K562 (cell line): ENCODE data around the gene IMMP2L. TPM values are rescaled to one million over a fixed set of nuclear protein-coding genes. Genes with fewer than 3 reads are reported as not detected.

Experiments
- ATAC-seq: fragments of 200-7000 bp; cut with Tn5 transposase; 3 replicates; pipeline ENCODE4 v1.9.1; 2020; ENCODE audit warnings: moderate library complexity
- BruUV-seq: library from RNA; stranded (reverse); fragments of 400-500 nt; replicated peaks from 2 replicates; lab custom pipeline; 2021; lab: Mats Ljungman, UMichigan
- CTCF ChIA-PET: fragments of 300-600 bp; formaldehyde crosslinking; extraction: SDS; loops from one replicate; lab custom pipeline; 2021; ENCODE audit warnings: low intra/inter-chr PET ratio; lab: Yijun Ruan, JAX
- POLR2A ChIA-PET: fragments of 300-600, 350-650 bp; sonication (Branson Sonifier 250); formaldehyde crosslinking; extraction: SDS; loops from one replicate; lab custom pipeline; 2021; ENCODE audit warnings: antibody characterized with exemption, inconsistent platforms; lab: Yijun Ruan, JAX
- DNase-seq, 4 experiments: peaks; one replicate each; pipeline versions ENCODE4 v3.0.0 to v3.0.0-alpha.2; 2011 to 2018; ENCODE audit warnings: low spot score in 3 of 4, mixed read lengths in 3 of 4; ENCODE audit errors: extremely low read depth in 1 of 4
- FAIRE-seq: peaks from 2 replicates; lab custom pipeline; 2011; peaks lifted over from hg19 to GRCh38; lab: Jason Lieb, UNC
- H2AFZ ChIP-seq: 2 replicates; pipeline ENCODE4 v1.6.0; 2011; ENCODE audit warnings: low read depth, low read length, control low read depth, inconsistent platforms
- H3K27ac ChIP-seq: fragments of 200-600 bp; 3 replicates; pipeline ENCODE4 v1.8.0; 2011; ENCODE audit warnings: low read depth, mild to moderate bottlenecking, control low read depth, inconsistent platforms, low read length, moderate library complexity, mixed read lengths; ENCODE audit errors: extremely low read depth
- H3K27me3 ChIP-seq, 2 experiments: fragments of 300-600 bp in 1 of 2; 2 replicates in 1 of 2; 3 replicates in 1 of 2; pipeline versions ENCODE4 v1.6.0 to v1.8.0; 2011; ENCODE audit warnings: inconsistent platforms in 2 of 2, low read length in 2 of 2, mild to moderate bottlenecking in 1 of 2, mixed read lengths in 1 of 2, moderate library complexity in 1 of 2; ENCODE audit not compliant: control insufficient read depth in 2 of 2, insufficient read depth in 2 of 2
- H3K36me3 ChIP-seq: fragments of 300-600 bp; 3 replicates; pipeline ENCODE4 v1.8.0; 2011; ENCODE audit warnings: mild to moderate bottlenecking, low read length, inconsistent platforms; ENCODE audit not compliant: control insufficient read depth, insufficient read depth
- H3K4me1 ChIP-seq, 2 experiments: fragments of 200-600 bp in 1 of 2; replicated peaks in 1 of 2; 2 replicates in 1 of 2; 3 replicates in 1 of 2; pipeline versions ENCODE4 v1.5.1 to v1.8.0; 2011; ENCODE audit warnings: inconsistent platforms in 2 of 2, low read length in 2 of 2, mild to moderate bottlenecking in 1 of 2, mixed read lengths in 1 of 2, moderate library complexity in 1 of 2; ENCODE audit not compliant: control insufficient read depth in 2 of 2, insufficient read depth in 2 of 2
- H3K4me2 ChIP-seq: 2 replicates; pipeline ENCODE4 v1.6.1; 2011; ENCODE audit warnings: low read length, control low read depth, inconsistent platforms, mixed read lengths; ENCODE audit not compliant: insufficient read depth
- H3K4me3 ChIP-seq: fragments of 200-600 bp; sonication (generic), shearing (Covaris generic); 2 replicates; pipeline ENCODE4 v1.5.1; 2016; ENCODE audit warnings: control low read depth, inconsistent platforms
- H3K79me2 ChIP-seq: fragments of 200-600 bp; 3 replicates; pipeline ENCODE4 v1.8.0; 2011; ENCODE audit warnings: low read length, inconsistent platforms; ENCODE audit not compliant: control insufficient read depth, insufficient read depth
- H3K9ac ChIP-seq, 2 experiments: 2 replicates each; pipeline versions ENCODE4 v1.6.0 to v1.6.1; 2011; ENCODE audit warnings: low read depth in 2 of 2, low read length in 2 of 2, control low read depth in 1 of 2, inconsistent platforms in 1 of 2, mild to moderate bottlenecking in 1 of 2, mixed read lengths in 1 of 2; ENCODE audit not compliant: insufficient read depth in 1 of 2
- H3K9me1 ChIP-seq: one replicate; pipeline ENCODE4 v1.6.0; 2011; ENCODE audit warnings: inconsistent platforms, mild to moderate bottlenecking, low read length, moderate library complexity; ENCODE audit not compliant: control insufficient read depth, insufficient read depth
- H3K9me3 ChIP-seq: replicated peaks from 2 replicates; pipeline ENCODE4 v1.5.1; 2011; ENCODE audit warnings: low read depth, low read length, inconsistent platforms; ENCODE audit not compliant: control insufficient read depth, insufficient read depth
- H4K20me1 ChIP-seq: replicated peaks from 2 replicates; pipeline ENCODE4 v1.6.1; 2011; ENCODE audit warnings: low read length, inconsistent platforms, mixed read lengths; ENCODE audit not compliant: control insufficient read depth, insufficient read depth
- HDAC1 ChIP-seq, 2 experiments: fragments of 450-650 bp; IDR thresholded peaks; 2 replicates each; pipeline ENCODE4 v1.6.1; 2016 to 2017; ENCODE audit warnings: inconsistent platforms in 1 of 2, mild to moderate bottlenecking in 1 of 2, moderate library complexity in 1 of 2
- HMG20A ChIP-seq: fragments of 450-650 bp; formaldehyde crosslinking; conservative IDR thresholded peaks from 2 replicates; pipeline ENCODE4 v1.4.0; 2020; ENCODE audit warnings: mild to moderate bottlenecking, mixed read lengths
- HMG20B ChIP-seq: fragments of 250-450 bp; sonication (Bioruptor Pico); IDR thresholded peaks from 2 replicates; pipeline ENCODE4 v1.5.0; 2021; ENCODE audit warnings: mild to moderate bottlenecking
- MAFK ChIP-seq: IDR thresholded peaks from 2 replicates; pipeline ENCODE4 v1.6.1; 2011; ENCODE audit warnings: low read length, improper control_type of control experiment
- MLX ChIP-seq, 2 experiments: fragments of 450-650 bp in 1 of 2; sonication (generic) in 1 of 2; formaldehyde crosslinking; conservative IDR thresholded peaks; 2 replicates each; pipeline versions ENCODE4 v1.4.0 to v1.8.1; 2020 to 2022; ENCODE audit warnings: mild to moderate bottlenecking in 1 of 2, missing genetic modification reagents in 1 of 2
- PKNOX1 ChIP-seq: fragments of 450-650 bp; IDR thresholded peaks from 2 replicates; pipeline ENCODE4 v1.6.1; 2016
- PREB ChIP-seq: sonication (generic); formaldehyde crosslinking; IDR thresholded peaks from 2 replicates; pipeline ENCODE4 v1.8.1; 2023; ENCODE audit warnings: mild to moderate bottlenecking, missing genetic modification reagents
- RBBP5 ChIP-seq: fragments of 200-600 bp; sonication (generic); IDR thresholded peaks from 2 replicates; pipeline ENCODE4 v1.6.1; 2012; ENCODE audit warnings: borderline replicate concordance, mild to moderate bottlenecking, low read length, control low read depth, inconsistent platforms; ENCODE audit not compliant: insufficient read depth, poor library complexity, severe bottlenecking
- SIRT6 ChIP-seq: IDR thresholded peaks from one replicate; pipeline ENCODE4 v1.6.1; 2012; ENCODE audit warnings: low read depth, mild to moderate bottlenecking, control low read depth, inconsistent platforms, low read length, moderate library complexity
- ZBTB7A ChIP-seq: IDR thresholded peaks from 2 replicates; pipeline ENCODE4 v1.6.1; 2011; ENCODE audit warnings: low read depth, mild to moderate bottlenecking, low read length, moderate library complexity, borderline replicate concordance; ENCODE audit not compliant: control insufficient read depth
- WGBS: fragments of 100-300 bp; shearing (Covaris generic); methylation state at CpG from one replicate; pipeline ENCODE4 v1.1.6; 2016; ENCODE audit warnings: low coverage, mixed read lengths; ENCODE audit not compliant: insufficient coverage; ENCODE audit errors: missing lambda C conversion rate; 5-methylcytosine and 5-hydroxymethylcytosine counted together
- in situ Hi-C: fragments of 300-500 bp; cut with MboI; formaldehyde crosslinking; loops from 4 replicates; pipeline ENCODE4 v1.15.0; 2018; ENCODE audit warnings: inconsistent platforms, mixed read lengths
- intact Hi-C: fragments of 100-400 bp; cut with micrococcal nuclease; formaldehyde crosslinking; loops from 2 replicates; pipeline ENCODE4 v1.14.2; 2022
- polyA plus RNA-seq, 8 experiments: library from polyadenylated mRNA; depleted of rRNA in 4 of 8; stranded (reverse) in 5 of 8; unstranded in 3 of 8; fragments of >200 nt; fragmentation: Nextera tagmentation in 2 of 8; fragmentation: Illumina TruSeq in 1 of 8; extraction: Ambion mirVana in 2 of 8; extraction: Trizol in 1 of 8; gene quantifications; 2 replicates each; pipeline versions ENCODE4 v1.2.1 to v1.2.3, GENCODE V29; 2011 to 2014; ENCODE audit warnings: inconsistent platforms in 1 of 8, missing spikeins in 1 of 8
- total RNA-seq, 7 experiments: library from RNA; depleted of rRNA in 6 of 7; stranded (reverse); fragments of >200 nt in 6 of 7; fragmentation: Illumina TruSeq in 2 of 7; extraction: Trizol in 2 of 7; gene quantifications; 2 replicates each; pipeline versions ENCODE4 v1.2.1 to v1.2.3, GENCODE V29; 2011 to 2021; ENCODE audit warnings: low replicate concordance in 1 of 7
- TF ChIP-seq, protein P1 (sequence below): fragments of 450-650 bp; IDR thresholded peaks from 2 replicates; pipeline ENCODE4 v1.6.1; 2016; ENCODE audit warnings: mild to moderate bottlenecking

The IMMP2L gene
- total and polyA plus RNA-seq, 9 of the 15 experiments (the other 6 are each of a cell fraction or from before 2014, with no cell fraction given), result 29.7 to 116 (median 53.0) TPM

- Histone ChIP-seq H2AFZ (no peak overlapping the region), H3K9ac (no peak overlapping the region), H3K4me3 (no peak overlapping the region), H4K20me1 (no peaks in the 10 kb centered on the region), H3K27ac (no peak overlapping the region), H3K79me2 (no peaks in the 10 kb centered on the region), H3K4me2 (no peak overlapping the region)
- ATAC-seq, result no peak
- no peak for FAIRE-seq
- BruUV-seq, result no TSS peak
- CTCF ChIA-PET, result no interaction called here
- WGBS, result 22% methylated on average over 2 of the region's 2 CpGs
- no peak for TF ChIP-seq MAFK
- TF ChIP-seq HMG20A (CRISPR knock-in tag), result no peak
- no peak for TF ChIP-seq PKNOX1
- no peak for TF ChIP-seq ZBTB7A
- no peak for TF ChIP-seq HDAC1 (IDR thresholded peaks at IDR 0.05)
- TF ChIP-seq RBBP5, result no peak
- TF ChIP-seq, protein P1, sequence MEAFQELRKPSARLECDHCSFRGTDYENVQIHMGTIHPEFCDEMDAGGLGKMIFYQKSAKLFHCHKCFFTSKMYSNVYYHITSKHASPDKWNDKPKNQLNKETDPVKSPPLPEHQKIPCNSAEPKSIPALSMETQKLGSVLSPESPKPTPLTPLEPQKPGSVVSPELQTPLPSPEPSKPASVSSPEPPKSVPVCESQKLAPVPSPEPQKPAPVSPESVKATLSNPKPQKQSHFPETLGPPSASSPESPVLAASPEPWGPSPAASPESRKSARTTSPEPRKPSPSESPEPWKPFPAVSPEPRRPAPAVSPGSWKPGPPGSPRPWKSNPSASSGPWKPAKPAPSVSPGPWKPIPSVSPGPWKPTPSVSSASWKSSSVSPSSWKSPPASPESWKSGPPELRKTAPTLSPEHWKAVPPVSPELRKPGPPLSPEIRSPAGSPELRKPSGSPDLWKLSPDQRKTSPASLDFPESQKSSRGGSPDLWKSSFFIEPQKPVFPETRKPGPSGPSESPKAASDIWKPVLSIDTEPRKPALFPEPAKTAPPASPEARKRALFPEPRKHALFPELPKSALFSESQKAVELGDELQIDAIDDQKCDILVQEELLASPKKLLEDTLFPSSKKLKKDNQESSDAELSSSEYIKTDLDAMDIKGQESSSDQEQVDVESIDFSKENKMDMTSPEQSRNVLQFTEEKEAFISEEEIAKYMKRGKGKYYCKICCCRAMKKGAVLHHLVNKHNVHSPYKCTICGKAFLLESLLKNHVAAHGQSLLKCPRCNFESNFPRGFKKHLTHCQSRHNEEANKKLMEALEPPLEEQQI, result no peak
- TF ChIP-seq SIRT6, result no peak
- no peak for TF ChIP-seq PREB (CRISPR knock-in tag)
- TF ChIP-seq HMG20B (CRISPR knock-in tag), result no peak
- no peak for TF ChIP-seq MLX (CRISPR knock-in tag; conservative IDR thresholded peaks at IDR 0.05)
- TF ChIP-seq, all 486 proteins: peak for 0
- Histone ChIP-seq H3K9me3 (no peaks in the 10 kb centered on the region), H3K4me1 (no peaks in the 10 kb centered on the region; a peak in 1 of 5 replicates), H3K27me3 (no peaks in the 10 kb centered on the region), H3K9me1 (no peaks in the 10 kb centered on the region), H3K36me3 (no peaks in the 10 kb centered on the region)
- no peak for DNase-seq
- POLR2A ChIA-PET, result no interaction called here
- in situ Hi-C loops (loop anchor here (5.0 to 10.0 kb wide), 2 partner anchors 385 to 642 kb away; no protein-coding TSS in a partner anchor), intact Hi-C loops (loop anchor here (5.0 kb wide), 1 partner anchor 470 kb away; the partner anchor contains the start of gene IMMP2L)
Observed at GRCh38 chr7:111092406-111093236, 469.7 kb downstream of the IMMP2L start.
